ENCODE results near the gene RPL29.
"Not testable (repeated sequence)": the region's sequence is repeated elsewhere in the genome, so short reads cannot be mapped to it uniquely, and the experiment has no call there.

The RPL29 gene

DNA sequence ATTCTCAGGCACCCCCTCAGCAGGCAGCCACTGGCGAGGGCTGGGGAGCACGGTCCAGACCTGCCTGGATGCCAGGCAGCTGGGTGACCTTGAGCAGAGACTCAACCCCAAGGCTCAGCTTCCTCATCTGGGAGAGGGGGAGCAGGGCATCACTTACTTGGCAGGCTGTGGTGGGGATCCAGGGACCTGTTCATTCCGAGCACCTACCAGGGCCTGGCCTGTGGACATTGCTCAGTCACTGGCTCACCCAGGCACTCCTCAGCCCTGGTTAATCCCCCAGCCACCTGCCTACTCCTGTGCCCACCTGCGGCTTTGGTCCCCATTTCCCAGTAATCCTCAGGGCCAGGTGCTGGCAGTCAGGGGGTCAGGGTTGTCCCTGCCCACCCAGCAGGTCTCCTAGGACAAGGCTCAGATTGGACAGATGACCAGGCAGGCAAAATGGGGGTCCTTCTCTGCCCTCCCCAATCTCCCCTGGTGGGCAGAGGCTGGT, 9.3 kb upstream of the RPL29 start:
- DNase-seq, result no peak

DNA sequence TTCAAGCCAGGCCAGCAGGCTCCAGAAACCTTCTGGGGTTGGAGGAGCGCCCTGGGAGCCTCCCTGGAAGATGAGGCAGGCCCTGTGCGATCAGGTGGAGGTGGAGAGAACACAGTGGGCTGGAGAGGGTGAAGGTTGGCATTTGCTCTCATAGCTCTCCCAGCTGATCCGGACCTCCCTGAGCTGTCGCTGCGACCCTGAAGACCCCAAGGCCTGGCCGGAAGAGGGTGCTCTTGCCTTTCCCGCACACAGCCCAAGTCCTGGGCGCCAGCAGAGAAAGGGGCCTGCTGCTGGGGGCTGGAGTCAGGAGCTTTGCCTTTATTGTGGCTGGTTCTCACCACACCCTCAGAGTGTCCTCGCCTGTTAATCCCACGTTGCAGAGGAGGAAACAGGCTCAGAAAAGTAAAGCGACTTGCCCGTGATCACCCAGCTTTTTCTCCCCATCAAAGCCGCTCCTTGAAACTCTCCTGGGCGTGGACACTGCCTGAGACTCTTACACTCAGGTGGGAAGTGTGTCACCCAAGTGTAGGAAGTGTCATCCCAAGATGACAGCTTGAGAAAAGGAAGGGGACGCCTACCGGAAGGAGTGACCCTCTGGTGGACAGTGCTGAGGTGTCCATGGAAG, 8.6 kb upstream of the RPL29 start:
- DNase-seq, result no peak

DNA sequence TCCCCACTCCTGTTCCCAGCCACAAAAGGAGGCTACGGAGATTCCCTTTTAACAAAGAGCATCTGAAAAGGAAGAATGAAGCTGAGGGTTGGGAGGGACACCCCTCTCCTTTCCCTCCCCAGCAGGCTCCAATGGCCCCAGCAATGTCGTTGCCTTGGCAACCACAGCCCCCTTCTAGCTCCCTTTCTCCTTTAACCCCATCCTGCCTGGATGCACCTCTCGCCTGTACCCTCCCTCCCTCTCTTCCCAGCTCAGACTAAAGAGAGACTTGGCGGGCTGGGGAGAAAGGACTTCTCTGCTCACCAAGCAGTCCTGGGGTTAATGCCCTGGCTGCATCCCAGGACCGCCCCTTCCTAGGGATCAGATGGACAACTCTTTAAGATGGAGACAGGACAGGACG, 7.1 kb upstream of the RPL29 start:
- no peak for DNase-seq

DNA sequence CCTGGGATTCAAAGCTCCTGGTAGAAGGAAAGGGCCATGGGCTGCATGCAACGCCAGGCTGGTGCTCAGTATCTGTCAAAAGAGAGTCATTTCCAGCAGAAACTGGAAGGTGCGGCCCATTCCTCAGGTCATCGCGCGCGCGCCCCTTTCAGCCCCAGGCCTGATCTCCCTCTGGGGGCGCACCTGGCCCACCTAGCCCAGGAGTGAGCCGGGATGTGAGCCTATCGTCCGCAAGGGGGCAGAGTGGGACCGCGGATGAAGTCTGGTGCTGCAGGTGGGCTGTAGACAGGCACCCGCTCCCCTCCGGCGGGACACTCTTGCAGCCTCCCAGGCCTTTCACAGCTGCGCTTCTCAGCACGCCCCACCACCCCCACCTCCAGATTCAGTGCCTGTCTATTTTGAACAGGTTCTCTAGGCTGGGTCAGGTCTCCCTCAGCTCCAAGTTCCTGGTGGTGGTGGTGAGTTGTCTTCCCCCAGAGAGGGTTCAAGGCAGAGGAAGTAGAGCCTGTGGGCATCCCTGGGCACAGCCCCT, 5.8 kb upstream of the RPL29 start:
- peak; percentile 49 for DNase-seq

DNA sequence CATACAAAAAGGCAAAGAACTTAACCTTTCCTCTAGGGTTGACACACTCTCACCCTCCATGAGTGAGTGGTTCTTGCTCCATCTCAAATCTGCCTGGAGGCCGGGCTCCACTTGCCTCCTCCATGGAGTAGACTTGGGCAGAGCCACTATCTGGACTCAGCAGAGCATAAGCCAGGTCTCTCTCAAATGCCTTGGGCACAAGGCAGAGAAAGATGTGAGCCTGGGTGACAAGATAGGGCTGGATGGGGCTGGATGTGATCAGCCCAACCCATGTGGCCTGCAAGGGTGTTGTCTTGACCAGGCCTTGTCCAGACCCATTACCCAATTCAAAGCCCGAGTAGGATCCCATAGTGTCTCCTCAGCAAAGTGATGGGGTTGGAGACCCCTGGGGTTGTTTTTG, 4.2 kb upstream of the RPL29 start:
- no peak for DNase-seq

DNA sequence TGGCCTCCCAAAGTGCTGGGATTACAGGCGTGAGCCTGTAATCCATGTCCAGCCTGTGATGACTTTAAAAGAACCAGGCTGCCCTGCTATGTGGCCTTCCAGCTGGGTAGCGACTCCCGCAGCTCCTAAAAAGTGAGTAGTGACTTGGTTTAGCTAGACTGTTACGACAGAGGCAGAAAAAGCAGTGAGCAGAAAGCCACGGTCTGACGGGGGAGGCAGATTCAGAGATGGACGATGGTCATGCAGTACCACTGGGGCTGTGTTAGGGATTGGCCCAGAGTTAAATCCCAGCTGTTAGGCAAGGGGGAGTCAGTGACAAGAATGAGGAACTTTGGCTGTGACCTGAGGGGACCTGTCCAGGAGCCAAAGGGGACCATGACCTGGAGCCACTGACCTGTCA, 3.1 kb upstream of the RPL29 start:
- DNase-seq, result no peak

DNA sequence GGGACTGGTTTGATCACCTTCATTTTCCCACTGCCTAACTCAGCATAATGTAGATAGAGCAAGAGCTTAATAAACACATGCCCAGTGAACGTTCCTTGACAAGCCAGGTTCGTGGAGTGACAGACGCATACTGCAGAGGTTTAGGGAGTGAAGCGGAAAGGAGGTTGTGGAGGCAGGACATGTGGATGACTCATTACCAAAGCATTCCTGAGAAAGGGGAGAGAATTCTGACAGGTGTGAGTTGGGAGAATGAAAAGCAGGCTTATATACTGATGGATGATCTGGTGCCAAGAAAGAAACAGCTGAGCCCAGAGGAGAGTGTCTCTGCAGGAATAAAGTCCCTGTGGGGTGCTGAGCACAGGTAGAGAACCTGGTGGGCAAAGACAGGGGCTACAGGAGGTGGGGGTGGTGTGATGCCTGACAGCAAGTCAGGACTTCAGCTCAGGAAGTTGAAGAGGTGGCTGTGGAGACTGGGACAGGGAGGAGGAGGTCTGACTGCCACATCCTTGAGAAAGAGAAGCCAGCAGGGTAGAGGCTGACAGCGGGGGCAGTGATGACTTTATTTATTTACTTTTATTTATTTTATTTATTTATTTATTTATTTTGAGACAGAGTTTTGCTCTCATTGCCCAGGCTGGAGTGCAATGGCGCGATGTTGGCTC, 2.4 kb upstream of the RPL29 start:
- DNase-seq, result no peak

DNA sequence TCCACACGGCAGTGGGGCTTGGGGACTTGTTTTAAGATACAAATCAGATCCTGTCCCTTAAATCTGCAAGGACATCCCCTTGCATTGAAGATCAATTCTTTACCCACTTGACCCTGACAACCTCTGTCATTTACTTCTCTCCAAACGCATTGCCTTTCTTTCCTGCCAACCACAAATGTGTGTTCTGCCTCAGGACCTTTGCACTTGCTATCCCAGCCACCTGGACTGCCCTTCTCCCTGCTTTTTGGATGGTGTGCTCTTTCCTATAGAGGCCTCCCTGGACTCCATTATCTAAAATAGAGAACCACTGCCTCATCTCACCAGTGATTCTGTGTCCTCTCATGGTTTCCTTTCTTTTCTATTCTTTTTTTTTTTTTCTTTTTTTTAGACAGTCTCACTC, 1.5 kb upstream of the RPL29 start:
- no peak for DNase-seq

DNA sequence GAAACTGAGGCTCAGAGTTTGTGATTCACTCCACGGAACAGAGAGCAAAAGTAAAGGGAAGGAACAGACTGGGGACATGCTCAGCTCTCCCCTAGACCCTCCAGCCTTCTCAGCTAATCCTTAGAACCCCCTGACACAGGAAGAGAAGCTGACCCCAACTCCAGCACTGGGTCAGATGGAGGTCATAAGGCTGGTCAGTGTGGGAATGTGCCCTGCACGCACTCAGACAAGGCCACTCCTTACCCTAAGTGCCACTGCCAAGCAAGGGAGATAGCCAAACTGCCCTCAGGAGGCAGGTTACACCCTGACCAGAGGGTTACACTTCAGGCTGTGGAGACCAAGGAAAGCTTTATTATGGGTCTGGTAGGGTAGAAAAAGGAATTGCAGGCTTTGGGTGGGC, 1.2 kb downstream of the RPL29 start:
- no peak for DNase-seq

DNA sequence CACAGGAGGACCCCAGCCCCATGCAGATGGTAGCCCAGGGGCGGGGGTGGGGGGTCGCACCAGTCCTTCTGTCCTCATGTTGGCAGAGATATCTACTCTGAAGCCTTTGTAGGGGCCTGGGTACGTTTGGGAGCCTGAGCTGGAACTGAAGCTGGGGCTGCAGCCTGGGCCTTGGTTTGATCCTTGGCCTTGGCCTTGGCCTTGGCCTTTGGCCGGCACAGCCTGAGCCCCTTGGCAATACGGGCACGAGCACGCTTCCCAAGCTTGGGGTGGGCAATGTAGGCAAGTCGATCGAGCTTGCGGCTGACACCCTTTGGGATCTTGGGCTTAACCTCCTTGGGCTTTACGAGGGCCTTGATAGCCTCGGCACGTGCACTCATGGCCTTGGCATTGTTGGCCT, 2.0 kb downstream of the RPL29 start:
- DNase-seq, result not testable (repeated sequence)

DNA sequence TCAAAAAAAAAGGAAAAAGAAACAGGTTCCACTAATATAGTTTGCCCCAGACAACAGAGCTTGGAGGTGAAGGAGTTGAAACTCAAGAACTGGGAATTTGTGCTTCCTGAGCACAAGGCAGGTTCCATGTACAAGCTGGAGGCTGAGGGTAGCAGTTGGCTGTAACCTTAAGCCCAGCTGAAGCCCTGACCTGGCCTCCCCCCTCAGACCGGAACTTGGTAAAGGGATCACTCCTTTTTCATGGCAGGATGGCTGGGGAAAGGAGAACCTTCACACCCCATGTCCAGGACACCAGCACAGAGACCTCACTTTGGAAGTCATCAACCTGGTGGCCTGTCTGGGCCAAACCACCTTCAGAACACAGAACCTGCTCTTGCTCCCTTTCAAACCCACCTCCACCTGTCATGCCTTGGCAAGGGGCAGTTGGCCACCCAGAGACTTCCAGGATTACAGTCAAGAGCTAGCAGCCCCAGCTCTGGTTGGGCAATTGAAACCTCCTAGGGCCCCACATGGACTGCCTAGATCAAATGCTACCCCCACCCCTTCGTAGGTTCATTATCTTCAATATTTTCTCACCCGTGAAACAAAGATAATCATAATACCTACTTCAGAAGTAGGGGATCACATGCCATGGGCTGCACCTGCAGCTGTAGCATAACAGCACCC, 3.5 kb downstream of the RPL29 start:
- no peak for DNase-seq

DNA sequence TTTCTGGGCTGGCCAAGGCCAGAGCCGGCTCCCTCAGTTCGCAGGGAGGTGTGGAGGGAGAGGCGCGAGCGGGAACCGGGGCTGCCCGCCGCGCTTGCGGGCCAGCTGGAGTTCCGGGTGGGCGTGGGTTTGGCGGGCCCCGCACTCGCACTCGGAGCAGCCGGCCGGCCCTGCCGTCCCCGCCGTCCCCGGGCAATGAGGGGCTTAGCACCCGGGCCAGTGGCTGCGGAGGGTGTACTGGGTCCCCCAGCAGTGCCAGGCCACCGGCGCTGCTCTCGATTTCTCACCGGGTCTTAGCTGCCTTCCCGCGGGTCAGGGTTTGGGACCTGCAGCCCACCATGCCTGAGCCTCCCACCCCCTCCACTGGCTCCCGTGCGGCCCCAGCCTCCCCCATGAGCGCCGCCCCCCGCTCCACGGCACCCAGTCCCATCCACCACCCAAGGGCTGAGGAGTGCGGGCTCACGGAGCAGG, 5.2 kb downstream of the RPL29 start:
- not testable (repeated sequence) for DNase-seq

DNA sequence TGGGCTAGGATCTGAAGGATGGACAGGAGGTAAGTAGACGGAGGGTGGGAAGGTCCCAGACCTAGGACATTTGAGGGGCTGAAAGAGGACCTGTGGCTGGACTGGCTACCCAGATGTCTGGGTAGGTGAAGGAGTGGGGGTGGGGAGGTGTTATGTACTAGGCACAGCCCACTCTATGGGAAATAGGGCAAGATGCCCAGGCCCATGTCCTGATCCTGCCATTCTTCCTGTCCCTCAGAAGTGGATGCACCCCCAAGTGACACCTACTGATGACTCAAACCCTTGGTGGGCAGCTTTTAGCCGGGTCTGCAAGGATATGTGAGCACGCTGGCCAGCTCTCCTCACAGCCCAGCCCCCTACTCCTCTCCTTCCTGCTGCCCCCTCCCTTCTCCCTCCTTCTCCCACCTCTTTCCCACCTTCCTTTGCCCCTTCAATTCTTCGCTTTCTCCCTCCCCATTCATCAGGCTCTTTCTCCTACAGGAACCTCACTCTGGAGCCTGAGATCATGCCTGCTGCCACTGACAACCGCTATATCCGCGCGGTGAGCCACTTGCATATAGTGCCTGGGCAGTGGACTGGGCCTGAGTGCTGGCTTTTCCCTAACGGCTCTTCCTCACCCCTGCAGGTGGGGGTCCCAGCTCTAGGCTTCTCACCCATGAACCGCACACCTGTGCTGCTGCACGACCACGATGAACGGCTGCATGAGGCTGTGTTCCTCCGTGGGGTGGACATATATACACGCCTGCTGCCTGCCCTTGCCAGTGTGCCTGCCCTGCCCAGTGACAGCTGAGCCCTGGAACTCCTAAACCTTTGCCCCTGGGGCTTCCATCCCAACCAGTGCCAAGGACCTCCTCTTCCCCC, 7.2 kb downstream of the RPL29 start:
- DNase-seq, result no peak

DNA sequence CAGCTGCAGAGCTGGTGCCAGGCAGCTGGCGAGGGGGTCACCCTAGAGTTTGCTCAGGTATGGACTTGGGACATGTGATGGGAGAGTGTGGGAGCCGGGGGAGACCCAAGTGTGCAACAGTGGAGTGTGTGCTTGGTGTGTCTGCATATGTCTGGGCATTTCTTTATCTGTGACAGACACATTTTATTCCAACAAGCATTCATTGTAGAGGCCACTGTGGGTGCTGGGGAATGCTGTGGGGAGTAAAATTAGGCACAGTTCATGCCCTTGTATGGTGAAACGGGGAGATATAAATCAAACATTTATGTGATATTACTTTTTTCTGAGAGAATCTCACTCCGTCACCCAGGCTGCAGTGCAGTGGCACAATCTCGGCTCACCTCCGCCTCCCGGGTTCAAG, 8.1 kb downstream of the RPL29 start:
- DNase-seq, result no peak

DNA sequence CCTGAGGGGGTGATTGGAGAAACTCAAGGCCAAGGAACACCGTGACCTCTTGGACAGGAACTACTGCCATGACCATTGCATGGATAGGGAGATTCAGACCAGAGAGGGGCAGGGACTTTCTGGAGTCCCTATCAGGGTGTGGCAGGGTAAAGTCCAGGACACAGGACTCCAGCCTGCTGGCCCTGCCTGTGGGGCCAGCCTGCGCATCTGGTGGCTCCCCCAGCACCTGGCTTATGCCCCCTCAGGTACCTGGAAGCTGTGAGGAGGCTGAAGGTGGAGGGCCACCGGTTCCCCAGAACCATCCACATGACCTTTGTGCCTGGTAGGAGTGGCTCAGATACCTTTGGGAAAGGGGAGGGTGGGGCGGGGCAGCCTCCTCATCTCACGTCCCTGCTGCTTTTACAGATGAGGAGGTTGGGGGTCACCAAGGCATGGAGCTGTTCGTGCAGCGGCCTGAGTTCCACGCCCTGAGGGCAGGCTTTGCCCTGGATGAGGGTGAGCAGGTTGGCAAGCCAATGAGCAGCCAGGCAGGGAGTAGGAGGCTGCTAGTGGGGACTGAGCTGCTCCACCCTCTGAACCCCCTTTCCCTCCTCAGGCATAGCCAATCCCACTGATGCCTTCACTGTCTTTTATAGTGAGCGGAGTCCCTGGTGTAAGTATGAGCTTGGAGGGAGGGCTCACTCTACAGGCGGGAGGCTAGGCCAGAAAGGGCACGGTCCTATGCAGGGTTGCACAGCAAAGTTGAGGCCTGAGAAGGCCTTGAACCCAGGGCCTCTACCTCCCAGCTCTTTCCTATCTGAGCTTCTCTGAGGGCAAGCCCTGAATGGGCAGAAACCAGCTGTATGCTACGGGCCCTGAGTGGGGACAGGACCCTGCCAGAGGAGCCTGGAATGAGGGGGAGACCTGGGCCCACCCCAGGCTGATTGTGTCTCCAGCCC, 9.4 kb downstream of the RPL29 start:
- no peak for DNase-seq

DNA sequence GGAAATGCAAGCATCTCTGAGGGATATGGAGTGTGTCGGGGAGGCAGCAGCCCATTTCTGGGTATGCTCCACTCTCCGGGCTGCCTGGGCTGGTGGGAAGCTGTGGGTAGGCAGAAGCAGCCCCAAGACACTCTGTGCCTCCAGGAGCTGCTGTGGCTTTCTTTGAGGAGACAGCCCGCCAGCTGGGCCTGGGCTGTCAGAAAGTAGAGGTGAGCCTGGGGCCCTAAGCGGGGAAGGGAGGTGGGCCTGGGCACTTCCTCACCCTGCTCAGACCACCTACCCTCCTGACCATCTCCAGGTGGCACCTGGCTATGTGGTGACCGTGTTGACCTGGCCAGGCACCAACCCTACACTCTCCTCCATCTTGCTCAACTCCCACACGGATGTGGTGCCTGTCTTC, 10.6 kb downstream of the RPL29 start:
- no peak for DNase-seq

DNA sequence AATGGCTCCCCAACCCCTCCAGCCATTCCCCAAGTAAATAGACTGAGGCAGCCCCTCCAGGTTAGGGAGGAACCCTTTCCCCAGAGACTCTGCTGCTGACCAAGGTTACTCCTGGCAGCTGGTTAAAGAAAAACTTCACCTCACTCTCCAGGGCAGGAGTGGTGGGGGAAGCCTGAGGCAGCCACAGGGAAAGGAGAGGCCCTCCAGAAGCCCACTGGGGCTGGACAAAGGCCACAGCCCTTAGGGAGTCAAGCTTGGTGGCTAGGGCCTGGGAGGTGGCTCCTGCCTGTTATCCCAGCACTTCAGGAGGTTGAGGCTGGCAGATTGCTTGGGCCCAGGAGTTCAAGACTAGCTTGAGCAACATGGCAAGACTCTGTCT, 11.4 kb downstream of the RPL29 start:
- DNase-seq, result no peak

DNA sequence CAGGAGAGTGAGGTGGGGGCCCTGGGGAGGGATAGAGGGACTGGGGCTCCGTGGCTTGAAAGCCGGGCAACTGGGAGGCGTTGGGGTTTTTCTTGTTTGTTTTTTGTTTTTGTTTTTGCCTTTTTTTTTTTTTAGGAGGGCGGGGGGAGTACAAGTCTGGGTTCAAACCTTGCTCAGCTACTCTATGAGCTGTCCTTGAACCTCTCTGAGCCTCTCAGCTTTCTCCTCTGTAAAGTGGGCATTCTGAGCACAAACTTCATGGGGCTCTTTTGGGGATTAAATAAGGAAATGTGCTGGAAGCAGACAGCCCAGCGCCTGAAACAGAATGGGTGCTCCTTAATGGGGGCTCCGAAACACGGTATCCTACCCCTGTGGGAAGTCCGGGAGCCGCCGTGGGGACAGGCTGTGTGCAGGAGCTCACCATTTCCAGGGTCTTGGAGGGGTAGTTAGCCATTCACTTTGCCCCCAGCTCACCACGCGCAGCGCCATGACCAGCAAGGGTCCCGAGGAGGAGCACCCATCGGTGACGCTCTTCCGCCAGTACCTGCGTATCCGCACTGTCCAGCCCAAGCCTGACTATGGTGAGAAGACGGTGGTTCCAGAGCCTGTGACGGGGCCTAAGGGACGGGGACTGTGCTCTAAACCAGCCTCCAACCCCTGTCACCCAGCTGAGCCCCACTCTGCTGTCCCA, 12.0 kb downstream of the RPL29 start:
- no peak for DNase-seq

DNA sequence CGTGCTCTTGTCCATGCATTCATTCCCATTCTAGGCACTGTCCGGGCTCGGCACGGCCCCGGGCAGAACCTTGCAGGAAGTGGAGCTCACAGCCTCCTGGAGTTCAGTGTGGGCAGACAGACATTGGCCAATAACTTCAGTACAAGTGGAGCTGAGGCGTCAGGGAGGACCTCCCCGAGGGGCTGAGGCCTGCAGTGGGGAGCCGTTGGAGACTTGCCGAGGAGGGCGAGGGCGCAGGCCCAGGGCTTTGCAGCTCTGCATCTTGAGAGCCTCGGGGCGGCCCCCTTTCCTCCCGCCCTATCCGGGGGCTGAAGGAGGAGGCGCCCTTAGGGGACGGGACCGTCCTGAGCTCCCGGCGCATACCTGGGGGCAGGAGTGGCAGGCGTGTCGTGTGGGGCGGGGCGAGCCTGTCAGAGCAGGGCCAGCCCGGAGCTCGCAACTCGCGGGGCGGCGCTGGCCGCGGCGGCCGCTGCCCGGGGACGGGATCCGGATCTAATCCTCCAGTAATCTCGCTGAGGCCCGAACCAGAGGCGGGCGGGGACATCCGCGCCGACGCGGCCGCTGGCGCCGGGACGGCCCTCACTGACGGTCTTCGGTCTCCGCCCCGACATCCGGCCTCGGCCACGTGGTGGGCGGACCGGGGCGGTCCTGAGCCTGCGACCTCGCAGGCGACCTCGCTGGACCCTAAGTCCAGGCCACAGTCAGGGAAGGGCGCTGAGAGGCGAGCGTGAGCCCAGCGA, 12.7 kb downstream of the RPL29 start, which contains the start of gene ACY1:
Gene ACY1, plus strand, starts transcription at position 698 of the 740 bp plus-strand sequence. CDS start 530 bp downstream, outside the sequence.
- DNase-seq, result peak; percentile 69

DNA sequence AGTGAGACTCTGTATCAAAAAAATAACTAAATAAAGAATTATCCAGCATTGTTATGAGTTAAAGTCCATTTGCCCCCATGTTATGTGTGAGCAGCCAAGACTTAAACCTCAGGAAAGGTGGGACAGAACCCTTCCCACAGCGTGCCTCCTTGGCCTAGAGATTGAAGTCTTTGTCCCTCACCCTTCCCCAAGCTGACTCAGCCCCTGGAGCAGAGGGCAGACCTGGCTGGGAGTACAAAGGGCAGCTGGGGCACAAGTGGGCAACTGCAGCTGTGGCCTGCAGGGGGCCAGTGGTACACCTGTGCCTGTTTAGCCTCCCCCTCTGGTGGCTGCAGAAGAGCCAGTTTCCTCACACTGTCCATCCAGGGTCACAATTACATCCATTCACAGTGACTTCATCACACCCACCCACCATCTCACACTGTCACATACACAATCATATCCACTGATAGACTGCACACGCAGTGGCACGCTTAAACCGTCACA, 13.3 kb downstream of the RPL29 start:
- peak; percentile 45 for DNase-seq
